ENCODE data around the gene PNRC2. TPM values are rescaled to one million over a fixed set of nuclear protein-coding genes. Genes with fewer than 3 reads are reported as not detected.
"Not testable (repeated sequence)": the region's sequence is repeated elsewhere in the genome, so short reads cannot be mapped to it uniquely, and the experiment has no call there.

PNRC2 gene
- total RNA-seq, 3 donors from 2014 or later (not counting 1 experiment from before 2014, with no cell fraction given), result 124 to 205 (median 180) TPM

GRCh38 chr1:24009406-24009805, 49.8 kb downstream of the PNRC2 start:
- TF ChIP-seq CTCF (IDR thresholded peaks at IDR 0.05), result no peak
- Histone ChIP-seq H3K4me3 (ENCODE audit: low read length) (no peak overlapping the region), H3K36me3 (ENCODE audit: control insufficient read depth, insufficient read depth, low read length) (no peaks in the 10 kb centered on the region), H3K27ac (ENCODE audit: low read length) (no peak overlapping the region), H3K9me3 (ENCODE audit: control insufficient read depth, insufficient read depth, low read length) (no peaks in the 10 kb centered on the region), H3K27me3 (ENCODE audit: control insufficient read depth, insufficient read depth, low read length) (peaks cover 2% of the 10 kb centered on the region), H3K4me1 (ENCODE audit: control insufficient read depth, insufficient read depth, low read length) (no peaks in the 10 kb centered on the region)
- H3K4me1 Mint-ChIP-seq, result peaks cover 0 to 5% of the 10 kb centered on the region in 2 donors
- no peaks in the 10 kb centered on the region for H3K36me3 Mint-ChIP-seq
- no peaks in the 10 kb centered on the region for H3K9me3 Mint-ChIP-seq
- WGBS (ENCODE audit: insufficient coverage), result 90% methylated on average over 1 of the region's 1 CpG
- peaks cover 8 to 22% of the 10 kb centered on the region in 2 donors for H3K27me3 Mint-ChIP-seq (ENCODE audit: low read depth in 2 of 2)
- ATAC-seq (no peak), DNase-seq (no peak)
- no peak overlapping the region for H3K4me3 Mint-ChIP-seq
- H3K27ac Mint-ChIP-seq, result no peak overlapping the region
- intact Hi-C loops (cut with micrococcal nuclease), result no loop called here

- H3K27ac ChIP-seq (ENCODE audit: low read length), result no peak overlapping the region
- ATAC-seq (no peak), DNase-seq (no peak)
- peaks cover 2% of the 10 kb centered on the region for H3K27me3 ChIP-seq (ENCODE audit: control insufficient read depth, insufficient read depth, low read length)
- no peaks in the 10 kb centered on the region for H3K9me3 Mint-ChIP-seq
- no peaks in the 10 kb centered on the region for H3K9me3 ChIP-seq (ENCODE audit: control insufficient read depth, insufficient read depth, low read length)
- no peak overlapping the region for H3K4me3 ChIP-seq (ENCODE audit: low read length)
- TF ChIP-seq CTCF (IDR thresholded peaks at IDR 0.05), result no peak
- no peaks in the 10 kb centered on the region for H3K36me3 Mint-ChIP-seq
- H3K4me1 Mint-ChIP-seq, result peaks cover 0 to 5% of the 10 kb centered on the region in 2 donors
- intact Hi-C loops (cut with micrococcal nuclease), result no loop called here
- H3K36me3 ChIP-seq (ENCODE audit: control insufficient read depth, insufficient read depth, low read length), result no peaks in the 10 kb centered on the region
- WGBS (ENCODE audit: insufficient coverage), result 88% methylated on average over 3 of the region's 5 CpGs
- H3K4me3 Mint-ChIP-seq, result no peak overlapping the region
- no peak overlapping the region for H3K27ac Mint-ChIP-seq
- no peaks in the 10 kb centered on the region for H3K4me1 ChIP-seq (ENCODE audit: control insufficient read depth, insufficient read depth, low read length)
- H3K27me3 Mint-ChIP-seq (ENCODE audit: low read depth in 2 of 2), result peaks cover 11 to 22% of the 10 kb centered on the region in 2 donors
Measured at GRCh38 chr1:24010650-24011049, 51.0 kb downstream of the PNRC2 start.

GRCh38 chr1:24012878-24013277, 53.2 kb downstream of the PNRC2 start:
- WGBS (ENCODE audit: insufficient coverage), result 96% methylated on average over 7 of the region's 8 CpGs
- H3K36me3 Mint-ChIP-seq; H3K36me3 ChIP-seq (ENCODE audit: control insufficient read depth, insufficient read depth, low read length); H3K27ac Mint-ChIP-seq; H3K4me3 ChIP-seq (ENCODE audit: low read length); H3K9me3 ChIP-seq (ENCODE audit: control insufficient read depth, insufficient read depth, low read length); H3K4me1 Mint-ChIP-seq; H3K4me3 Mint-ChIP-seq; H3K9me3 Mint-ChIP-seq; intact Hi-C loops (cut with micrococcal nuclease); H3K4me1 ChIP-seq (ENCODE audit: control insufficient read depth, insufficient read depth, low read length); DNase-seq; ATAC-seq; H3K27ac ChIP-seq (ENCODE audit: low read length); H3K27me3 ChIP-seq (ENCODE audit: control insufficient read depth, insufficient read depth, low read length): not testable (repeated sequence)
- peaks cover 14 to 15% of the 10 kb centered on the region in 2 donors for H3K27me3 Mint-ChIP-seq (ENCODE audit: low read depth in 2 of 2)

Other genes with a start within 250 kb of the PNRC2 start
- gene ELOA, start 216.4 kb upstream of the PNRC2 start, total RNA-seq, result 10 to 100 TPM; 28.7 to 48.2 (median 36.9) TPM
- 10 to 100 TPM; 73.2 to 84.1 (median 77.7) TPM for gene PITHD1, start 181.4 kb upstream of the PNRC2 start, total RNA-seq
- 10 to 100 TPM; 70.6 to 84.5 (median 73.3) TPM for gene LYPLA2, start 168.7 kb upstream of the PNRC2 start, total RNA-seq
- gene GALE, start 159.1 kb upstream of the PNRC2 start, total RNA-seq, result 10 to 100 TPM; 12.8 to 20.3 (median 14.6) TPM
- 10 to 100 TPM; 16.8 to 26.9 (median 17.0) TPM for gene HMGCL, start 134.4 kb upstream of the PNRC2 start, total RNA-seq
- 10 to 100 TPM in 2 of 3 donors, 1 to 10 TPM in 1; 6.8 to 12.5 (median 11.9) TPM for gene FUCA1, start 91.5 kb upstream of the PNRC2 start, total RNA-seq
- 10 to 100 TPM in 1 of 3 donors, 1 to 10 TPM in 2; 5.3 to 12.0 (median 6.1) TPM for gene CNR2, start 46.5 kb upstream of the PNRC2 start, total RNA-seq
- 100 to 1,000 TPM; 221 to 281 (median 237) TPM for gene SRSF10, start 20.5 kb downstream of the PNRC2 start, total RNA-seq
- gene MYOM3, start 152.3 kb downstream of the PNRC2 start, total RNA-seq, result under 1 TPM in 1 of 3 donors, not detected in 2; 0.08 TPM
- gene IL22RA1, start 183.3 kb downstream of the PNRC2 start, total RNA-seq, result not detected
- 1 to 10 TPM in 1 of 3 donors, under 1 TPM in 2; 0.07 to 2.5 (median 0.19) TPM for gene IFNLR1, start 227.5 kb downstream of the PNRC2 start, total RNA-seq